Measurements from ENCODE around the gene CHURC1. TPM values are rescaled to one million over a fixed set of nuclear protein-coding genes. Genes with fewer than 3 reads are reported as not detected.
A peak's percentile ranks its signal among the peaks of the same experiment; 100 is the strongest.

Gene CHURC1
- total RNA-seq, 4 donors from 2014 or later = 50.9 to 93.8 (median 87.7) TPM

DNA sequence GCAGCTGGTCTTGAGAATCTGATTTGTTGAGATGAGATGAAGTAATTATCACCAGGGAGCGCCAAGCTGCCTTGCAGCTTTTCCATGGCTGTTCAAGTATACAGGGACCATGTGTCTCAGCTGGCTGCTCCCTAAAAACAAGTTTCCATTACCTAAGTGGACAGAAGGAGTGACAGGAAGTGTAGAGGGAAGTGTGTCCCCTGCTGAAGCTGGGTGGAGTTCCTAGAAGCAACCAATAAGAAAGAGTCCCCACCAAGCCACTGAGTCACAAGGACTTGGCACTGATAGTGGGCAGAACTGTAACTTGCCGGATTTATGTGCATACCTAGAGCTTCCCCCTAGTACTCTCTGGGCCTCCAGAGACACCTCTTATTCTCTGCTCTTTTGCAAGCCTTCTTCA is 29.8 kb downstream of the CHURC1 start:
- Histone ChIP-seq H3K4me1 (peaks cover 15% of the 10 kb centered on the region), H3K27me3 (no peaks in the 10 kb centered on the region), H3K27ac (no peak overlapping the region), H3K36me3 (peaks cover 33% of the 10 kb centered on the region), H3K4me3 (no peak overlapping the region), H3K9me3 (no peaks in the 10 kb centered on the region)
- WGBS = 71% methylated on average over 2 of the region's 2 CpGs
- peak in 1 of 2 donors; percentile 4 for DNase-seq (ENCODE audit: low spot score in 2 of 2)
- TF ChIP-seq, protein P1, sequence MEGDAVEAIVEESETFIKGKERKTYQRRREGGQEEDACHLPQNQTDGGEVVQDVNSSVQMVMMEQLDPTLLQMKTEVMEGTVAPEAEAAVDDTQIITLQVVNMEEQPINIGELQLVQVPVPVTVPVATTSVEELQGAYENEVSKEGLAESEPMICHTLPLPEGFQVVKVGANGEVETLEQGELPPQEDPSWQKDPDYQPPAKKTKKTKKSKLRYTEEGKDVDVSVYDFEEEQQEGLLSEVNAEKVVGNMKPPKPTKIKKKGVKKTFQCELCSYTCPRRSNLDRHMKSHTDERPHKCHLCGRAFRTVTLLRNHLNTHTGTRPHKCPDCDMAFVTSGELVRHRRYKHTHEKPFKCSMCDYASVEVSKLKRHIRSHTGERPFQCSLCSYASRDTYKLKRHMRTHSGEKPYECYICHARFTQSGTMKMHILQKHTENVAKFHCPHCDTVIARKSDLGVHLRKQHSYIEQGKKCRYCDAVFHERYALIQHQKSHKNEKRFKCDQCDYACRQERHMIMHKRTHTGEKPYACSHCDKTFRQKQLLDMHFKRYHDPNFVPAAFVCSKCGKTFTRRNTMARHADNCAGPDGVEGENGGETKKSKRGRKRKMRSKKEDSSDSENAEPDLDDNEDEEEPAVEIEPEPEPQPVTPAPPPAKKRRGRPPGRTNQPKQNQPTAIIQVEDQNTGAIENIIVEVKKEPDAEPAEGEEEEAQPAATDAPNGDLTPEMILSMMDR (IDR thresholded peaks at IDR 0.05) = no peak
- no peak for TF ChIP-seq EP300 (IDR thresholded peaks at IDR 0.05)
- no peak for TF ChIP-seq POLR2AphosphoS5 (IDR thresholded peaks at IDR 0.05)

DNA sequence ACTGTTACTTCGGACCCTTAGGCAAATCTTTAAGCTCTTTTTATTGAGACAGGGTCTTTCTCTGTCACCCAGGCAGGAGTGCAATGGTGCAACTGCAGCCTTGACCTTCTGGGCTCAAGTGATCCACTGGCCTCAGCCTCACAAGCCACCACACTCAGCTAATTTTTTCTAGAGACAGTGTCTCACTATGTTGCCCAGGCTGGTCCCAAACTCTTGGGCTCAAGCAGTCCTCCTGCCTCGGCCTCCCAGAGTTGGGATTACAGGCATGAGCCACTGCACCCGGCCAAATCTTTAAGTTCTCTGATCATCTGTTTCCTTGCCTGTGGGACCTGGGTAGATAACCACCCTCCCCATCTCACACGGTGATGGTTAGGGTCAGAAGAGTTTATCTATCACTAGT is 30.6 kb downstream of the CHURC1 start:
- 84% methylated on average over 4 of the region's 4 CpGs for WGBS
- H3K36me3 ChIP-seq = peaks cover 36% of the 10 kb centered on the region
- peaks cover 15% of the 10 kb centered on the region for H3K4me1 ChIP-seq
- no peak overlapping the region for H3K27ac ChIP-seq
- H3K4me3 ChIP-seq = no peak overlapping the region
- TF ChIP-seq POLR2A (IDR thresholded peaks at IDR 0.05) (no peak), EP300 (IDR thresholded peaks at IDR 0.05) (no peak), POLR2AphosphoS5 (IDR thresholded peaks at IDR 0.05) (no peak)
- TF ChIP-seq, protein P1 (IDR thresholded peaks at IDR 0.05) = no peak
- no peak for DNase-seq (ENCODE audit: low spot score in 2 of 2)
- H3K27me3 ChIP-seq = no peaks in the 10 kb centered on the region
- no peaks in the 10 kb centered on the region for H3K9me3 ChIP-seq

DNA sequence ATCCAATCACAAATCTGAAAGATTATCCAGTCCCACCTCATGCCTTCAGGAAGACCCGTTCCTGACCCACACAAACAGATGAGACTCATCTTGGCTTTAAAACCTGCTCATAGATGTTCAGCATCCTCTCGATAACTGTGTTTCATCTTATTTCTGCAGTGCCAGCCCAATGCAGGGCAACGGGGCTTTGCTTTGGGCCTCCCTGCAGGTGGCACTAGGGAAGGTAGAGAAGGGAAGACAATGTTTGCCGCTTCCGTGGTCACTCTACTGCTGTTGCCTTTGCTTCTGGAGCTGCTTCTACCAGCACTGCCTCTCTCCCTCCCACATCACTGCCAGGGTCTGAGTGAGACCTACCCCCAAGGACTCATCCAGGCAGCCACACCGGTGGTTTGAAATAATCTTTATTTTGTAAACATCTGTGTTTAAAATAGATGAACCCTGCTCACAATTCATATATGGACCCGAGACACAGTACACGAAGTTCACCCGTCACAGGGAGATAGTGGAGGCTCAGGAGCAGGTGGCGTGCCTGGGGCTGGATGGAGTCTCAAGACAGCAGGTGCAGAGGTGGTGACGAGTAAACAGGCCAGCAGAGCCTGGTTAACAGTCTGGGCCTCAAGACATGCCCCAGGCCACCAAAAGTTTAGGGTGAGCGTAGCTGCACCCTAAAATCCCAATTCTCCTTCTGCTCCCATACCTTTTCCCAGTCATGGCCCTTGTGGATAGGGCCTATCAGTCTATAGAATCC is 31.4 kb downstream of the CHURC1 start:
- Histone ChIP-seq H3K27me3 (no peaks in the 10 kb centered on the region), H3K27ac (no peak overlapping the region), H3K36me3 (peaks cover 31% of the 10 kb centered on the region), H3K9me3 (no peaks in the 10 kb centered on the region), H3K4me3 (no peak overlapping the region), H3K4me1 (peaks cover 15% of the 10 kb centered on the region)
- TF ChIP-seq EP300 (IDR thresholded peaks at IDR 0.05) (no peak), POLR2AphosphoS5 (IDR thresholded peaks at IDR 0.05) (no peak), POLR2A (IDR thresholded peaks at IDR 0.05) (no peak)
- TF ChIP-seq, protein P1 (IDR thresholded peaks at IDR 0.05) = no peak
- 92% methylated on average over 12 of the region's 12 CpGs for WGBS
- no peak for DNase-seq (ENCODE audit: low spot score in 2 of 2)

DNA sequence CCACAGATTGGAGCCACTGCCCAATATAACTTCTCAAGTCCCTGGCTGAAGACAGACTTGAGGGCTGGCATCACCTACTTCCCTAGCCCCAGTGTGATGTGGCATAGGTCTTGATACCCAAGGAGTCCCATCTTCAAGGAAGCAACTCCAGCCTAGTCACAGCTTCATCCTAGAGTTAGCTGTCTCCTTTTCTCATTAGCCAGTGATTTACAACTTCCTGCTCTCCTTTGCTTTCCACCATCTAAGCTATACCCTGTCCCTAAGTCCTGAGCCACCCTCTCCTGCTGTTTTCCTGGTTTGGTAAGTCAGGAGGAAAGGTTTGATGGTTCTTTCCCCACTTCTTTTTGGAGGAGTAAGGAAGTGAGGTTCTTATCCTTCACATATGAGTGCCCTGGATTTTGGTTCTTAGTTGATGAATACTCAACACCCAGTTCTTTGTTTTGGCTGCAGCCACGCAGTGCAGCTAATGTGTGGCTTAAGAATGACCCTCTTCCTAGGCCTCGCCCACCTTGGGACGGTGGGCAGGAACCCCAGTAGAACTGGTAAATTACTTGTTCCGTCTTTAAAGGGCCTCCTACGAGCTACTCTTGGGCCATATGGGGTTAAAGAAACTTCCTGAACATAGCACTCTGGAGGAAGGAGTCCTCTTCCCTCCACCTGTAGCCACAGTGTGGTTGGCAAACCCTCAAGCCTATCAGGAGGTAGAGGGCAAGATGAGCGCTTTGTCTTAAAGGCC is 32.2 kb downstream of the CHURC1 start:
- DNase-seq (ENCODE audit: low spot score in 2 of 2) = no peak
- WGBS = 80% methylated on average over 6 of the region's 6 CpGs
- Histone ChIP-seq H3K27me3 (no peaks in the 10 kb centered on the region), H3K27ac (no peak overlapping the region), H3K4me1 (peaks cover 15% of the 10 kb centered on the region), H3K36me3 (peaks cover 35% of the 10 kb centered on the region), H3K4me3 (no peak overlapping the region), H3K9me3 (no peaks in the 10 kb centered on the region)
- TF ChIP-seq, protein P1 (IDR thresholded peaks at IDR 0.05) = no peak
- no peak for TF ChIP-seq EP300 (IDR thresholded peaks at IDR 0.05)
- TF ChIP-seq POLR2A (IDR thresholded peaks at IDR 0.05) = no peak
- no peak for TF ChIP-seq POLR2AphosphoS5 (IDR thresholded peaks at IDR 0.05)
